Jurkat, Clone E6-1 (cell line): Measurements from ENCODE around the gene MKS1.

ENCODE experiments used
- DNase-seq: peaks from one replicate; pipeline ENCODE4 v3.0.0-alpha.2; 2011; ENCODE audit warnings: low read depth, low spot score
- H3K4me3 ChIP-seq: 2 replicates; pipeline ENCODE4 v1.5.1; 2011; ENCODE audit warnings: mild to moderate bottlenecking, low read length, control low read depth, moderate library complexity

The MKS1 gene

GRCh38 chr17:58210922-58211321 lies 8.1 kb downstream of the MKS1 start:
- no peak overlapping the region for H3K4me3 ChIP-seq
- DNase-seq = no peak

- DNase-seq = no peak
- no peak overlapping the region for H3K4me3 ChIP-seq
Observed at GRCh38 chr17:58208344-58208743, 10.7 kb downstream of the MKS1 start.

- no peak for DNase-seq
- H3K4me3 ChIP-seq = no peak overlapping the region
Observed at GRCh38 chr17:58207451-58207850, 11.6 kb downstream of the MKS1 start.

GRCh38 chr17:58205936-58206335 lies 13.1 kb downstream of the MKS1 start:
- DNase-seq = no peak
- H3K4me3 ChIP-seq = no peak overlapping the region

- DNase-seq = no peak
- H3K4me3 ChIP-seq = no peak overlapping the region
Observed at GRCh38 chr17:58204796-58205195, 14.3 kb downstream of the MKS1 start.

- H3K4me3 ChIP-seq = no peak overlapping the region
- no peak for DNase-seq
Observed at GRCh38 chr17:58202859-58203258, 16.2 kb downstream of the MKS1 start.

- peak; percentile 51 for DNase-seq
- peak overlapping the region; percentile 26 for H3K4me3 ChIP-seq
Observed at GRCh38 chr17:58200024-58200633, 18.9 kb downstream of the MKS1 start.

GRCh38 chr17:58196610-58197009 lies 22.4 kb downstream of the MKS1 start:
- no peak for DNase-seq
- H3K4me3 ChIP-seq = no peak overlapping the region

GRCh38 chr17:58195518-58196123 lies 23.4 kb downstream of the MKS1 start:
- no peak overlapping the region for H3K4me3 ChIP-seq
- no peak for DNase-seq

GRCh38 chr17:58193641-58194255 lies 25.3 kb downstream of the MKS1 start:
- no peak for DNase-seq
- H3K4me3 ChIP-seq = no peak overlapping the region

GRCh38 chr17:58192612-58193011 lies 26.4 kb downstream of the MKS1 start, which contains the start of gene EPX:
EPX (plus strand) TSS chr17:58192726; CDS start chr17:58192847, 121 bp downstream.
- DNase-seq = no peak
- H3K4me3 ChIP-seq = no peak within 1 kb of the TSS

GRCh38 chr17:58191241-58191896 lies 27.7 kb downstream of the MKS1 start:
- DNase-seq = no peak
- no peak overlapping the region for H3K4me3 ChIP-seq

GRCh38 chr17:58189436-58190146 lies 29.5 kb downstream of the MKS1 start:
- no peak for DNase-seq
- no peak overlapping the region for H3K4me3 ChIP-seq

- H3K4me3 ChIP-seq = no peak overlapping the region
- DNase-seq = no peak
Observed at GRCh38 chr17:58187675-58188074, 31.4 kb downstream of the MKS1 start.

GRCh38 chr17:58187063-58187462 lies 32.0 kb downstream of the MKS1 start:
- DNase-seq = no peak
- H3K4me3 ChIP-seq = no peak overlapping the region

- H3K4me3 ChIP-seq = no peak overlapping the region
- no peak for DNase-seq
Observed at GRCh38 chr17:58186591-58186990, 32.5 kb downstream of the MKS1 start.

GRCh38 chr17:58184986-58185761 lies 33.9 kb downstream of the MKS1 start:
- H3K4me3 ChIP-seq = no peak overlapping the region
- DNase-seq = no peak

- DNase-seq = no peak
- H3K4me3 ChIP-seq = no peak overlapping the region
Observed at GRCh38 chr17:58184308-58184985, 34.6 kb downstream of the MKS1 start.
